Stomach (tissue), 4 donors: ENCODE data around the gene B3GALT2.

Experiments used
- CTCF ChIP-seq, 7 experiments: fragments of 450-650 bp in 4 of 7; fragments of 200-600 bp in 3 of 7; sonication (generic) in 3 of 7; IDR thresholded peaks; one replicate each; pipeline ENCODE4 v1.5.1; 2016 to 2019; ENCODE audit warnings: antibody characterized with exemption in 7 of 7, control low read depth in 2 of 7, mild to moderate bottlenecking in 1 of 7
- EP300 ChIP-seq: sonication (generic); formaldehyde crosslinking; IDR thresholded peaks from one replicate; pipeline ENCODE4 v1.6.1; 2017; ENCODE audit warnings: antibody characterized with exemption
- POLR2A ChIP-seq, 4 donors: fragments of 450-650 bp; IDR thresholded peaks; one replicate each; pipeline ENCODE4 v1.6.1; 2016; ENCODE audit warnings: antibody characterized with exemption in 4 of 4, control low read depth in 2 of 4, mild to moderate bottlenecking in 1 of 4, moderate library complexity in 1 of 4
- POLR2AphosphoS5 ChIP-seq, 3 donors: sonication (generic); formaldehyde crosslinking; IDR thresholded peaks; one replicate each; pipeline ENCODE4 v1.6.1; 2016; ENCODE audit warnings: antibody characterized with exemption in 3 of 3

GRCh38 chr1:193211539-193211938 lies 25.1 kb upstream of the B3GALT2 start:
- TF ChIP-seq POLR2A (IDR thresholded peaks at IDR 0.05) (no peak), POLR2AphosphoS5 (IDR thresholded peaks at IDR 0.05) (no peak), CTCF (IDR thresholded peaks at IDR 0.05) (no peak), EP300 (no peak)
